Activated CD4-positive, alpha-beta T cell treated with anti-CD3 and anti-CD28 coated beads, Interleukin-2, Interleukin-4, amounts not matched to agents 100 ng/mL and 50 ng/mL, durations not matched to agents 16 hours and 8 hours (primary cell): Measurements from ENCODE around the gene COPA.

ENCODE experiments used
- DNase-seq: peaks from one replicate; pipeline ENCODE4 v3.0.0-alpha.2; 2020; ENCODE audit warnings: low spot score

Gene COPA

DNA sequence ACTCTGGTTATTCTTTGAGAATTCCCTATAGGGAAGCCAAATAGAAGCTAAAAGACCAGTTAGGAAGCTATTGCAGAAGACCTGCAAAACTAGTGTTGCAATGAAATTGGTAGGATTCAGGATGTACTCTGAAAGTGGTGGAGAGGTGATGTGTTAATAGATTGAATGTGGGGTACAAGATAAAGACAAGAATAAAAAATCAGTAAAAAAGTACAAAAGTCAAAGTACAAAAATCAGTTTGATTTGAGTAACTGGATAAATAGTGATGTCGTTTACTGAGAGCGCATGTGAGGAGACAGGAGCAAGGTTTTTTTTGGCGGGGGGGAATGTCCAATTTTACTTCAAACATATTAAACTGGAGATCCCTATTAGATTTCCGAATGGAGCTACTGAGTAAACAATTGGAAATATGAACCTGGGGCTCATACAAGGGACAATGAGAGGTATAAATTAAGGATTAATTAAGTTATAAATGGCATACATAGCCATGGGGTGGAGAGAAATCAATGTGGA is 78.2 kb downstream of the COPA start:
- DNase-seq: no peak

GRCh38 chr1:160261893-160262794 is 80.9 kb downstream of the COPA start, which contains the start of gene DCAF8:
TSS of gene DCAF8 (minus strand) at chr1:160262549. CDS start at chr1:160244008, 18,541 bp downstream.
- peak; percentile 99 for DNase-seq

- peak; percentile 80 for DNase-seq
Measured at GRCh38 chr1:160261556-160261892, 81.5 kb downstream of the COPA start.

GRCh38 chr1:160260406-160261382 is 82.4 kb downstream of the COPA start:
- no peak for DNase-seq

GRCh38 chr1:160258177-160258798 is 84.8 kb downstream of the COPA start:
- no peak for DNase-seq

DNA sequence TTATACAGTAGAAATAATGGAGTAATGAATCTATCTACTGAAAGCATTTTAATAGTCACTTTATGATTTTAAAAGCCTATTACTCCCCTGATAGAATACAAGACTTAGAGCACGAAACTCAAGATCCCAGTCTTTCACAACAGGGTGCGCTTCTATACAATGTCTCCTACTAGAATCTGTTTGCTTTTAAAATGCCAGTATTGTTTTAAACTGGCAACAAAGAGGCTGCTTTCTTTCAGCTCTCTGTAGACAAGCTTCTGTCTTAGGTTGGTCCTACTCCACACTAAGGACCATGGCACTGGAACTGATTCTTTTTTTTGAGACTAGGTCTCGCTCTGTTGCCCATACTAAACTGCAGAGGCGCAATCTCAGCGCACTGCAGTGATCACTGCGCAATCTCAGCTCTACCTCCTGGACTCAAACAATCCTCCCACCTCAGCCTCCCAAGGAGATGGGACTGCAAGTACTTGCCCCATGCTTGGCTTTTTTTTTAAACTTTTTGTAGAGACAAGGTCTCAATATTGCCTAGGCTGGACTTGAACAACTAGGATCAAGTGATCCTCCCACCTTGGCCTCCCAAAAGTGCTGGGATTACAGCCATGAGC is 85.5 kb downstream of the COPA start:
- DNase-seq: no peak

DNA sequence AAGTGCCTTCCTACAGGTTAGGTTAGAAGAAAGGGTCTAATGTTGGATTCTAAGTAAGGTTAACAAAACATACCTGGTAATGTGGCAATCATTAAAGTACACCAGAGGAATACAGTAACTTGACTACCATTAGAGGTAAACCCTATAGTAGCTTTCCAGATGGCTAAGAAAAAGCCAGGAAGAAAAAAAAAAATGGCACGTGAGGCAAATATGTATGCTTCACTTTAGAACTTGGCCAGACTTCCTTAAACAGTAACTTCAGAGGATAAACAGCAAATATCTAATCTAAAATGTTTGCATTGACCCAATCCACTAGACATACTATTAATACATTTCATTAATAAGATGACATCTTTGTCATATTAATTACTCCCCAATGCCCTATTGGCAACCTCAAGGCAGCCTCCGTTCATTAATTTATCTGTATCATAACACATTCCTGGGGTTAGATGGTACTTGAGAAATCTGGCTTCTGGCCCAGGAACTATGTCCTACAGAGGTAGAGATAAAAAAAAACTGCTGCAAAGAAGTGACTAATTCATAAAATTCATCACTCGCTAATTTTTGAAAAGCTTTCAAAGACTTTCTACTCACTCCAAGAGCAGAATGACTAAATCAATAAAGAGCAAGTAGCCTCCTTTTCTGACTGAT is 86.5 kb downstream of the COPA start:
- DNase-seq: peak; percentile 27

- no peak for DNase-seq
Measured at GRCh38 chr1:160255781-160256300, 87.2 kb downstream of the COPA start.

- peak; percentile 55 for DNase-seq
Measured at GRCh38 chr1:160251687-160252526, 91.1 kb downstream of the COPA start.

- no peak for DNase-seq
Measured at GRCh38 chr1:160251011-160251410, 92.0 kb downstream of the COPA start.

DNA sequence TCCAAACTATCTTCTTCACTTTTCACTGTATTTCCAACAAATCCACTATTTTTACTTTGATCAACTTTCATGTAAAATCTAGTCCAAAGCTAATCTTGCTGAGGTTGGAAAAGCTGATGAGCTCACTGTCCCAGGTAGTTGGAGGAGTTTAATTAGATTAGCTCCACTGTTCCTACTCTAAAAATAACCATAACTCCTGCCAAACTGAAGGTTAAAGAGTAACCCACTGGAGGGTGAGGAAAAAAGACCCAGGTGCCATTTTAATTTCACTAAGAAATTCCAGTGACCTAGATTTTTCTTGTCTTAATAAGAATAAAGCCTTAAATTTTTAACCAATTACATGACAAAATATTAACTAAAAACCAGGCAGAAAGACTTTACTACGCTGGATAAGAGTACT is 96.0 kb downstream of the COPA start:
- no peak for DNase-seq

DNA sequence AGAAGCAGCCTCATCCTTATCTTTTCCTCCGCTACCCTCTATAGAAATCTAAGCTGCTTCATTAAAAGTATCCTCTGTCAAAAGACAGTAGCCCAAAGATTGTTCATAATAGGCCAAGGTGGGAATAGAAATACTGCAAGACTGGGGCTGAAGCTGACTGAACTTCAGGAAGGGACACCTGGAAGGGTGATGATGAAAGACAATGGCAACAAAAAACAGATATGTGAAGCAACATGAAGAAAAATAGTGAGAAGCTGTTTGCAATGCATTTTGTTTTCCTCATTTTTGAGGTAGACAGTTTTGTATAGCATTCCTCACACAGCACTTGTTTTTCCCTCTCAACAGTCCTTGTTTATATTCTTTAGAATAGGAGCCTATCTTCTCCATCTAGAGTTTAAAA is 97.6 kb downstream of the COPA start:
- no peak for DNase-seq

GRCh38 chr1:160244209-160244608 is 98.8 kb downstream of the COPA start:
- DNase-seq: no peak

DNA sequence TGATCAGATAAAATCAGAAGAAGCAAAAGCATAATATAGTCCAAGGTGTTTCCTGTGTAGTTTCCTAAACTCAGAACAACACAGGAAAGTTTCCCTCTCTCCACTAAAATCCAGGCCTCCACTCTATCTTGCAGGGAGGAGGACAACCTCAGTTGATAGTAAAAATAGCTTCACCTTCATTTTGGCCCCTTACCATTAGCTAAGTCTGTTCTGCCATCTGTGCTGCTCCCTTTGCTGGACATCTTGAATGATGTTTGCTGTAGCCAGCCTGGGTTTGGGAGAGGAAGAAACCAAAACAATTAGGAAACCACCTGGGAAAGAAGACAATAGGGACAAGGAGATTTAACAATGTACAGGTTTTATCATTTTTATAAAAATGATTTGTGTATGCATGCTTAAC is 99.3 kb downstream of the COPA start:
- DNase-seq: no peak

DNA sequence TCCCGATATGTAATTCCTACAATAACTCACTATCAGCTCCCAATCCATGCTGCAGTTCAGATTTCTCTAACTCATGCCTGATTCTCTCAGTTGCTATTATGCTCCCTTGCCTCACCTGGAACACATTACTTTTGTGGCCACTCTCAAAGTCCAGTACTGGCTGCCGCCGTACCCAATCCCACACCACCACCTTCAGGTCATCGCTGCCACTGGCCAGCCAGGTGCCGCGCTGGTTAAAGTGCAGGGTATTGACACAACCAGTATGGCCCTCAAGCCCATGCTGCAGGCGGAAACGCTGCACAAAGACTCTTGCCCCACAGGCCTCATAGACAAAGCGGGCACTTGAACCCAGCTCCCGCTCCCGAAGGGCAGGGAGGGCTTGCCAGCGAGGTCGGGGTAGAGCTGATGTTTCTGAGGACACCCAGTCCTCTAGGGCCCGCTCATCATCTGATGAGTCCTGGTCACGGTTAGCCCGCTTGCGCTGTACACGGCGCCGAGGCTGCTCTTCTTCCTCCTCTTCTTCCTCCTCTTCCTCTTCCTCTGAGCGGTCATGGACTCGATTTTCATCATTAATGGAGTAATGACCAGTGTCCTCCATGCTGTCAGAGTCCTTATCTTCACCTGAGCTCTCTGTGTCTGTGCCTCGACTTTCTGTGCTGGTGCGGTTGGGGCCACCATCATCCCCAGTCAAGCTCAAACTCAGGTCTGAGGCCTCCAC is 103.3 kb downstream of the COPA start:
- no peak for DNase-seq
